K562 (cell line): ENCODE measurements around the gene ZNF549. TPM values are rescaled to one million over a fixed set of nuclear protein-coding genes. Genes with fewer than 3 reads are reported as not detected.

Source experiments
- CREBBP ChIP-seq: IDR thresholded peaks from one replicate; pipeline ENCODE4 v1.6.1; 2012; ENCODE audit warnings: low read depth, mild to moderate bottlenecking, control low read depth, inconsistent platforms, low read length
- HDAC2 ChIP-seq: fragments of 450-650 bp; IDR thresholded peaks from 2 replicates; pipeline ENCODE4 v1.6.1; 2016; ENCODE audit warnings: mild to moderate bottlenecking
- IFI16 ChIP-seq: fragments of 250-450 bp; sonication (Bioruptor Pico); IDR thresholded peaks from 2 replicates; pipeline ENCODE4 v2.1.2; 2022; ENCODE audit warnings: mild to moderate bottlenecking, inconsistent platforms
- KDM1A ChIP-seq, 2 experiments: fragments of 450-650 bp; IDR thresholded peaks; 2 replicates each; pipeline ENCODE4 v1.6.1; 2016; ENCODE audit warnings: mild to moderate bottlenecking in 2 of 2
- NCOA4 ChIP-seq: fragments of 450-650 bp; IDR thresholded peaks from 2 replicates; pipeline ENCODE4 v1.6.1; 2018; ENCODE audit warnings: mild to moderate bottlenecking; ENCODE audit not compliant: partially characterized antibody
- RCOR1 ChIP-seq, 2 experiments: IDR thresholded peaks; 2 replicates each; pipeline ENCODE4 v1.6.1; 2012; ENCODE audit warnings: low read depth in 2 of 2, low read length in 2 of 2, borderline replicate concordance in 1 of 2, improper control_type of control experiment in 1 of 2
- SP2 ChIP-seq: IDR thresholded peaks from 2 replicates; pipeline ENCODE4 v1.6.1; 2011; ENCODE audit warnings: mild to moderate bottlenecking, low read depth, low read length, moderate library complexity; ENCODE audit not compliant: poor library complexity, severe bottlenecking; ENCODE audit errors: extremely low read depth
- SRF ChIP-seq, 2 experiments: fragments of 250-450, 450-650 bp in 1 of 2; sonication (Bioruptor Pico) in 1 of 2; sonication (generic) in 1 of 2; formaldehyde crosslinking; IDR thresholded peaks; 2 replicates each; pipeline versions ENCODE4 v1.5.0 to v1.5.1; 2020 to 2022; ENCODE audit warnings: mild to moderate bottlenecking in 1 of 2, missing genetic modification reagents in 1 of 2
- U2AF1 ChIP-seq: fragments of 200-400 bp; formaldehyde crosslinking; optimal IDR thresholded peaks from 2 replicates; pipeline ENCODE3; 2017; ENCODE audit warnings: mild to moderate bottlenecking, low read depth, low read length, moderate library complexity
- XRCC3 ChIP-seq: fragments of 450-650 bp; IDR thresholded peaks from 2 replicates; pipeline ENCODE4 v1.6.1; 2017; ENCODE audit warnings: mild to moderate bottlenecking, moderate library complexity
- ZEB2 ChIP-seq: fragments of 450-650 bp; IDR thresholded peaks from 2 replicates; pipeline ENCODE4 v1.6.1; 2016
- ZKSCAN8 ChIP-seq: fragments of 200-800 bp; sonication (Bioruptor generic); IDR thresholded peaks from 2 replicates; pipeline ENCODE4 v1.6.1; 2016; ENCODE audit warnings: missing genetic modification characterization, missing compliant biosample characterization
- ZNF175 ChIP-seq: fragments of 200-800 bp; sonication (Bioruptor generic); IDR thresholded peaks from 2 replicates; pipeline ENCODE4 v1.6.1; 2016; ENCODE audit warnings: low read depth, mild to moderate bottlenecking, missing genetic modification characterization, missing compliant biosample characterization
- ZNF197 ChIP-seq: fragments of 200-800 bp; sonication (Bioruptor generic); IDR thresholded peaks from 2 replicates; pipeline ENCODE4 v1.6.1; 2016; ENCODE audit warnings: low read depth, missing genetic modification characterization, missing compliant biosample characterization
- ZNF77 ChIP-seq: fragments of 250-450 bp; sonication (Bioruptor Pico); IDR thresholded peaks from 2 replicates; pipeline ENCODE4 v1.5.0; 2020
- ZZZ3 ChIP-seq: fragments of 450-650 bp; IDR thresholded peaks from 2 replicates; pipeline ENCODE4 v1.6.1; 2016; ENCODE audit warnings: antibody characterized with exemption, mild to moderate bottlenecking, moderate library complexity
- polyA plus RNA-seq, 8 experiments: library from polyadenylated mRNA; depleted of rRNA in 4 of 8; stranded (reverse) in 5 of 8; unstranded in 3 of 8; fragments of >200 nt; fragmentation: Nextera tagmentation in 2 of 8; fragmentation: Illumina TruSeq in 1 of 8; extraction: Ambion mirVana in 2 of 8; extraction: Trizol in 1 of 8; gene quantifications; 2 replicates each; pipeline versions ENCODE4 v1.2.1 to v1.2.3, GENCODE V29; 2011 to 2014; ENCODE audit warnings: inconsistent platforms in 1 of 8, missing spikeins in 1 of 8
- total RNA-seq, 7 experiments: library from RNA; depleted of rRNA in 6 of 7; stranded (reverse); fragments of >200 nt in 6 of 7; fragmentation: Illumina TruSeq in 2 of 7; extraction: Trizol in 2 of 7; gene quantifications; 2 replicates each; pipeline versions ENCODE4 v1.2.1 to v1.2.3, GENCODE V29; 2011 to 2021; ENCODE audit warnings: low replicate concordance in 1 of 7
- TF ChIP-seq, protein P1 (sequence below): fragments of 250-450 bp; sonication (Bioruptor Pico); IDR thresholded peaks from 2 replicates; pipeline ENCODE4 v1.9.0; 2021; ENCODE audit warnings: mild to moderate bottlenecking
- TF ChIP-seq, protein P2 (sequence below): sonication (generic); formaldehyde crosslinking; IDR thresholded peaks from 2 replicates; pipeline ENCODE4 v1.8.0; 2022; ENCODE audit warnings: missing genetic modification reagents, mild to moderate bottlenecking, borderline replicate concordance
- TF ChIP-seq, protein P3 (sequence below): sonication (generic); formaldehyde crosslinking; IDR thresholded peaks from 2 replicates; pipeline ENCODE4 v1.8.1; 2023; ENCODE audit warnings: missing genetic modification reagents, mild to moderate bottlenecking, borderline replicate concordance
- TF ChIP-seq, protein P4 (sequence below): sonication (generic); formaldehyde crosslinking; IDR thresholded peaks from 2 replicates; pipeline ENCODE4 v1.8.0; 2022; ENCODE audit warnings: mild to moderate bottlenecking, missing genetic modification reagents
- TF ChIP-seq, protein P5 (sequence below): fragments of 250-450 bp; sonication (Bioruptor Pico); IDR thresholded peaks from 2 replicates; pipeline ENCODE4 v1.8.0; 2021; ENCODE audit warnings: mild to moderate bottlenecking, moderate library complexity

The ZNF549 gene
- total and polyA plus RNA-seq, 9 of the 15 experiments (the other 6 are each of a cell fraction or from before 2014, with no cell fraction given), result 0.03 to 0.68 (median 0.25) TPM

- TF ChIP-seq, protein P1, sequence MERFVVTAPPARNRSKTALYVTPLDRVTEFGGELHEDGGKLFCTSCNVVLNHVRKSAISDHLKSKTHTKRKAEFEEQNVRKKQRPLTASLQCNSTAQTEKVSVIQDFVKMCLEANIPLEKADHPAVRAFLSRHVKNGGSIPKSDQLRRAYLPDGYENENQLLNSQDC (CRISPR knock-in tag), result no peak
- TF ChIP-seq SRF (CRISPR knock-in tag; IDR thresholded peaks at IDR 0.05) (no peak), ZNF175 (CRISPR knock-in tag) (no peak), ZEB2 (no peak), ZNF77 (CRISPR knock-in tag) (no peak), IFI16 (CRISPR knock-in tag) (no peak), KDM1A (IDR thresholded peaks at IDR 0.05) (no peak), XRCC3 (no peak), HDAC2 (no peak), ZZZ3 (no peak), SP2 (peak; percentile 57), RCOR1 (IDR thresholded peaks at IDR 0.05; ENCODE audit: borderline replicate concordance in 1 of 2, low read depth in 2 of 2, low read length in 2 of 2) (no peak), NCOA4 (no peak), U2AF1 (no peak), CREBBP (no peak), ZNF197 (CRISPR knock-in tag) (no peak), ZKSCAN8 (CRISPR knock-in tag) (no peak)
- TF ChIP-seq, protein P2, sequence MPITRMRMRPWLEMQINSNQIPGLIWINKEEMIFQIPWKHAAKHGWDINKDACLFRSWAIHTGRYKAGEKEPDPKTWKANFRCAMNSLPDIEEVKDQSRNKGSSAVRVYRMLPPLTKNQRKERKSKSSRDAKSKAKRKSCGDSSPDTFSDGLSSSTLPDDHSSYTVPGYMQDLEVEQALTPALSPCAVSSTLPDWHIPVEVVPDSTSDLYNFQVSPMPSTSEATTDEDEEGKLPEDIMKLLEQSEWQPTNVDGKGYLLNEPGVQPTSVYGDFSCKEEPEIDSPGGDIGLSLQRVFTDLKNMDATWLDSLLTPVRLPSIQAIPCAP (CRISPR knock-in tag), result no peak
- TF ChIP-seq, protein P3, sequence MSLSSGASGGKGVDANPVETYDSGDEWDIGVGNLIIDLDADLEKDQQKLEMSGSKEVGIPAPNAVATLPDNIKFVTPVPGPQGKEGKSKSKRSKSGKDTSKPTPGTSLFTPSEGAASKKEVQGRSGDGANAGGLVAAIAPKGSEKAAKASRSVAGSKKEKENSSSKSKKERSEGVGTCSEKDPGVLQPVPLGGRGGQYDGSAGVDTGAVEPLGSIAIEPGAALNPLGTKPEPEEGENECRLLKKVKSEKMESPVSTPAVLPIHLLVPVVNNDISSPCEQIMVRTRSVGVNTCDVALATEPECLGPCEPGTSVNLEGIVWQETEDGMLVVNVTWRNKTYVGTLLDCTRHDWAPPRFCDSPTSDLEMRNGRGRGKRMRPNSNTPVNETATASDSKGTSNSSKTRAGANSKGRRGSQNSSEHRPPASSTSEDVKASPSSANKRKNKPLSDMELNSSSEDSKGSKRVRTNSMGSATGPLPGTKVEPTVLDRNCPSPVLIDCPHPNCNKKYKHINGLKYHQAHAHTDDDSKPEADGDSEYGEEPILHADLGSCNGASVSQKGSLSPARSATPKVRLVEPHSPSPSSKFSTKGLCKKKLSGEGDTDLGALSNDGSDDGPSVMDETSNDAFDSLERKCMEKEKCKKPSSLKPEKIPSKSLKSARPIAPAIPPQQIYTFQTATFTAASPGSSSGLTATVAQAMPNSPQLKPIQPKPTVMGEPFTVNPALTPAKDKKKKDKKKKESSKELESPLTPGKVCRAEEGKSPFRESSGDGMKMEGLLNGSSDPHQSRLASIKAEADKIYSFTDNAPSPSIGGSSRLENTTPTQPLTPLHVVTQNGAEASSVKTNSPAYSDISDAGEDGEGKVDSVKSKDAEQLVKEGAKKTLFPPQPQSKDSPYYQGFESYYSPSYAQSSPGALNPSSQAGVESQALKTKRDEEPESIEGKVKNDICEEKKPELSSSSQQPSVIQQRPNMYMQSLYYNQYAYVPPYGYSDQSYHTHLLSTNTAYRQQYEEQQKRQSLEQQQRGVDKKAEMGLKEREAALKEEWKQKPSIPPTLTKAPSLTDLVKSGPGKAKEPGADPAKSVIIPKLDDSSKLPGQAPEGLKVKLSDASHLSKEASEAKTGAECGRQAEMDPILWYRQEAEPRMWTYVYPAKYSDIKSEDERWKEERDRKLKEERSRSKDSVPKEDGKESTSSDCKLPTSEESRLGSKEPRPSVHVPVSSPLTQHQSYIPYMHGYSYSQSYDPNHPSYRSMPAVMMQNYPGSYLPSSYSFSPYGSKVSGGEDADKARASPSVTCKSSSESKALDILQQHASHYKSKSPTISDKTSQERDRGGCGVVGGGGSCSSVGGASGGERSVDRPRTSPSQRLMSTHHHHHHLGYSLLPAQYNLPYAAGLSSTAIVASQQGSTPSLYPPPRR (CRISPR knock-in tag), result no peak
- TF ChIP-seq, protein P4, sequence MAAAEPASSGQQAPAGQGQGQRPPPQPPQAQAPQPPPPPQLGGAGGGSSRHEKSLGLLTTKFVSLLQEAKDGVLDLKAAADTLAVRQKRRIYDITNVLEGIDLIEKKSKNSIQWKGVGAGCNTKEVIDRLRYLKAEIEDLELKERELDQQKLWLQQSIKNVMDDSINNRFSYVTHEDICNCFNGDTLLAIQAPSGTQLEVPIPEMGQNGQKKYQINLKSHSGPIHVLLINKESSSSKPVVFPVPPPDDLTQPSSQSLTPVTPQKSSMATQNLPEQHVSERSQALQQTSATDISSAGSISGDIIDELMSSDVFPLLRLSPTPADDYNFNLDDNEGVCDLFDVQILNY (CRISPR knock-in tag), result no peak
- TF ChIP-seq, protein P5, sequence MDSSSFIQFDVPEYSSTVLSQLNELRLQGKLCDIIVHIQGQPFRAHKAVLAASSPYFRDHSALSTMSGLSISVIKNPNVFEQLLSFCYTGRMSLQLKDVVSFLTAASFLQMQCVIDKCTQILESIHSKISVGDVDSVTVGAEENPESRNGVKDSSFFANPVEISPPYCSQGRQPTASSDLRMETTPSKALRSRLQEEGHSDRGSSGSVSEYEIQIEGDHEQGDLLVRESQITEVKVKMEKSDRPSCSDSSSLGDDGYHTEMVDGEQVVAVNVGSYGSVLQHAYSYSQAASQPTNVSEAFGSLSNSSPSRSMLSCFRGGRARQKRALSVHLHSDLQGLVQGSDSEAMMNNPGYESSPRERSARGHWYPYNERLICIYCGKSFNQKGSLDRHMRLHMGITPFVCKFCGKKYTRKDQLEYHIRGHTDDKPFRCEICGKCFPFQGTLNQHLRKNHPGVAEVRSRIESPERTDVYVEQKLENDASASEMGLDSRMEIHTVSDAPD, result no peak
Measured at GRCh38 chr19:57559404-57560025, 32.4 kb downstream of the ZNF549 start, which contains the start of gene ZNF550 (continued).
